ENCODE data around the gene PCCA.

PCCA gene

GRCh38 chr13:100465558-100465957, 376.7 kb downstream of the PCCA start:
- H3F3A ChIP-seq (ENCODE audit: insufficient read depth, low read length): no peaks in the 10 kb centered on the region
- H3K4me3 ChIP-seq (ENCODE audit: low read depth, low read length, poor library complexity, severe bottlenecking): no peak overlapping the region
- TF ChIP-seq EZH2 (IDR thresholded peaks at IDR 0.05; ENCODE audit: borderline replicate concordance, low read length): no peak
- TF ChIP-seq CTCF (IDR thresholded peaks at IDR 0.05; ENCODE audit: low read length): no peak
- no peaks in the 10 kb centered on the region for H3K9me3 ChIP-seq (ENCODE audit: low read length)
- no peaks in the 10 kb centered on the region for H3K36me3 ChIP-seq (ENCODE audit: insufficient read depth, low read length)
- no peaks in the 10 kb centered on the region for H4K20me1 ChIP-seq (ENCODE audit: insufficient read depth, low read length)
- H3K27me3 ChIP-seq (ENCODE audit: insufficient read depth, low read length): no peaks in the 10 kb centered on the region; the same call in 1 of the 2 replicates
- H3K4me1 ChIP-seq (ENCODE audit: insufficient read depth, low read length, severe bottlenecking): no peaks in the 10 kb centered on the region
- no peak overlapping the region for H3K4me2 ChIP-seq (ENCODE audit: low read length)
- no peaks in the 10 kb centered on the region for H3K79me2 ChIP-seq (ENCODE audit: insufficient read depth, low read length)
- no peak overlapping the region for H3K9ac ChIP-seq (ENCODE audit: low read length)
- H3K27ac ChIP-seq (ENCODE audit: low read depth, low read length, poor library complexity, severe bottlenecking): no peak overlapping the region
- no peak overlapping the region for H2AFZ ChIP-seq (ENCODE audit: low read length)
- H3K9me2 ChIP-seq (ENCODE audit: low read depth, low read length): no peaks in the 10 kb centered on the region

GRCh38 chr13:100470866-100471505, 382.1 kb downstream of the PCCA start:
- no peak overlapping the region for H3K9ac ChIP-seq (ENCODE audit: low read length)

GRCh38 chr13:100473087-100473486, 384.2 kb downstream of the PCCA start:
- Histone ChIP-seq H3K4me2 (ENCODE audit: low read length) (no peak overlapping the region), H3K9ac (ENCODE audit: low read length) (no peak overlapping the region), H3K36me3 (ENCODE audit: insufficient read depth, low read length) (no peaks in the 10 kb centered on the region), H2AFZ (ENCODE audit: low read length) (no peak overlapping the region), H3K27ac (ENCODE audit: low read depth, low read length, poor library complexity, severe bottlenecking) (no peak overlapping the region), H4K20me1 (ENCODE audit: insufficient read depth, low read length) (no peaks in the 10 kb centered on the region), H3F3A (ENCODE audit: insufficient read depth, low read length) (no peaks in the 10 kb centered on the region), H3K9me2 (ENCODE audit: low read depth, low read length) (no peaks in the 10 kb centered on the region), H3K27me3 (ENCODE audit: insufficient read depth, low read length) (no peaks in the 10 kb centered on the region; the same call in 1 of the 2 replicates), H3K4me1 (ENCODE audit: insufficient read depth, low read length, severe bottlenecking) (no peaks in the 10 kb centered on the region), H3K9me3 (ENCODE audit: low read length) (no peaks in the 10 kb centered on the region), H3K4me3 (ENCODE audit: low read depth, low read length, poor library complexity, severe bottlenecking) (no peak overlapping the region), H3K79me2 (ENCODE audit: insufficient read depth, low read length) (no peaks in the 10 kb centered on the region)
- TF ChIP-seq EZH2 (IDR thresholded peaks at IDR 0.05; ENCODE audit: borderline replicate concordance, low read length) (no peak), CTCF (IDR thresholded peaks at IDR 0.05; ENCODE audit: low read length) (no peak)

More at GRCh38 chr13:100470866-100471505, 382.1 kb downstream of the PCCA start:
- H3K79me2 ChIP-seq (ENCODE audit: insufficient read depth, low read length): no peaks in the 10 kb centered on the region
- no peaks in the 10 kb centered on the region; the same call in 1 of the 2 replicates for H3K27me3 ChIP-seq (ENCODE audit: insufficient read depth, low read length)
- H2AFZ ChIP-seq (ENCODE audit: low read length): no peak overlapping the region
- H3F3A ChIP-seq (ENCODE audit: insufficient read depth, low read length): no peaks in the 10 kb centered on the region
- no peaks in the 10 kb centered on the region for H3K9me2 ChIP-seq (ENCODE audit: low read depth, low read length)
- H3K4me2 ChIP-seq (ENCODE audit: low read length): no peak overlapping the region
- no peaks in the 10 kb centered on the region for H3K4me1 ChIP-seq (ENCODE audit: insufficient read depth, low read length, severe bottlenecking)
- H3K9me3 ChIP-seq (ENCODE audit: low read length): no peaks in the 10 kb centered on the region
- no peak overlapping the region for H3K27ac ChIP-seq (ENCODE audit: low read depth, low read length, poor library complexity, severe bottlenecking)
- H3K4me3 ChIP-seq (ENCODE audit: low read depth, low read length, poor library complexity, severe bottlenecking): no peak overlapping the region
- no peaks in the 10 kb centered on the region for H4K20me1 ChIP-seq (ENCODE audit: insufficient read depth, low read length)
- H3K36me3 ChIP-seq (ENCODE audit: insufficient read depth, low read length): no peaks in the 10 kb centered on the region
- TF ChIP-seq CTCF (IDR thresholded peaks at IDR 0.05; ENCODE audit: low read length): no peak

Data from OCI-LY1 (cell line).